GM21786 (cell line): ENCODE results near the gene TMEM259.

Experiments
- ATAC-seq: cut with Tn5 transposase; IDR thresholded peaks from one replicate; pipeline ENCODE4 v1.9.1; 2021; ENCODE audit not compliant: unreplicated experiment

Gene TMEM259

DNA sequence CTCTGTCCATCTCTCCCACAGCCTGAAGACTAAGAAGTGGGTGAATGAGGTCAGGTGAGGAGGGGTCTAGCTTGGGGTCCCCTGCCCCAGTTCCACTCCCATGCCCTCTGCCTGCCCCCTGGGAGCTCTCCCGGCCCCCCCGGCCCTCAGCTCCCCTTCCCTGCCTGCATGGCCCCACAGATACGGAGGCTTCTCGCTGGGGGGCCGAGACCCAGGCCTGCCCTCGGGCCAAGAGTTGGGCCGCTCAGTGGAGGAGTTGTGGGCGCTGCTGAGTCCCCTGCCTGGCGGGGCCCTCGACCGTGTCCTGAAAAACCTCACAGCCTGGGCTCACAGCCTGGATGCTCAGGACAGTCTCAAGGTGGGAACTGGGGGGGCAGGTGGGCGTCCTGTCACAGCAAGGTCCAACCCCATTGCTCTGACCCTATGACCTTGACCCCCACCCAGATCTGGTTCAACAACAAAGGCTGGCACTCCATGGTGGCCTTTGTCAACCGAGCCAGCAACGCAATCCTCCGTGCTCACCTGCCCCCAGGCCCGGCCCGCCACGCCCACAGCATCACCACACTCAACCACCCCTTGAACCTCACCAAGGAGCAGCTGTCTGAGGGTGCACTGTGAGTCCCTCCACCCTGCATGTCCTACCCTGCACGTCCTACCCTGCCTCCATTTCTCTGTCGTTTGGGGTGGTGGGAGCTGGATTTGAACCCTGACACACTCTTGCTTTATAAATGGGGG, 35.1 kb upstream of the TMEM259 start:
- ATAC-seq: no peak

DNA sequence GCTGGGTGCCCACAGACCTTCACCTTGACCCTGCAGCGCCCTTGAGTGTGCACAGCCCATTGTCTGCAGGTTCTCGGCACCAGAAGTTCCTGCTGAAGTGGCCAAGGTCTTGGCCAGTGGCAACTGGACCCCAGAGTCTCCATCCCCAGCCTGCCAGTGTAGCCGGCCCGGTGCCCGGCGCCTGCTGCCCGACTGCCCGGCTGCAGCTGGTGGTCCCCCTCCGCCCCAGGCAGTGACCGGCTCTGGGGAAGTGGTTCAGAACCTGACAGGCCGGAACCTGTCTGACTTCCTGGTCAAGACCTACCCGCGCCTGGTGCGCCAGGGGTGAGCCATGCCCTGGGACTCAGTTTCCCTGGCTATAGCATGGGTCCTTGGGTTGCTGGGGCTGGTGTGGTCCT, 34.1 kb upstream of the TMEM259 start:
- ATAC-seq: no peak

DNA sequence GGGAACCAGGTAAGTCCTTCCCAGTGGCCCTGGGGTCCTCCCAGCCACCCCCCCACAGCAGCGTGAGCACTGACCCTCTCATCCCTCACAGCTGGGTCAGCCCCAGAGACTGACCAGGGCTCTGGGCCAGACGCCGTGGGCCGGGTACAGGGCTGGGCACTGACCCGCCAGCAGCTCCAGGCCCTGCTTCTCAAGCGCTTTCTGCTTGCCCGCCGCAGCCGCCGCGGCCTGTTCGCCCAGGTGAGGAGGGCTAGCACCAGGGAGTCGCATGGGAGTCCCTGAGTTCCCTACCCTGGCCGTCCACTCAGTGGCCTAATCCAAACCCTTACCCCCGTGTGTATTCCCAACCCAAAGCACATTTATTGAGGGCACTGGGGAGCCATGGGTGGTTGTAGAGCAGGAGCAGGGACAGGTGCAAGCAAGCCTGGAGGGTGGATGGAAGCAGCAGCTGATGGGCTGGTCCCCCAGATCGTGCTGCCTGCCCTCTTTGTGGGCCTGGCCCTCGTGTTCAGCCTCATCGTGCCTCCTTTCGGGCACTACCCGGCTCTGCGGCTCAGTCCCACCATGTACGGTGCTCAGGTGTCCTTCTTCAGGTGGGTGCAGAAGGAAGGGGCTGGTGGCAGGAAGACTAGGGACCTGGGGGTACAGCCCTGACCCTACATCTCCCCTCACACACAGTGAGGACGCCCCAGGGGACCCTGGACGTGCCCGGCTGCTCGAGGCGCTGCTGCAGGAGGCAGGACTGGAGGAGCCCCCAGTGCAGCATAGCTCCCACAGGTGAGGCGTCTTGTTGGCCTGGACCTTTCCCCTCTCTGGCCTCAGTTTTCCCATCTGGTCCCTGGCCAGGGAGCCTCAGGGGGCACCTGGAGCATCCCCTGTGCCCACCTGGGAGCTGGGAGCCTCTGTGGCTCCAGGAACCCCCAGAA, 33.4 kb upstream of the TMEM259 start:
- no peak for ATAC-seq

DNA sequence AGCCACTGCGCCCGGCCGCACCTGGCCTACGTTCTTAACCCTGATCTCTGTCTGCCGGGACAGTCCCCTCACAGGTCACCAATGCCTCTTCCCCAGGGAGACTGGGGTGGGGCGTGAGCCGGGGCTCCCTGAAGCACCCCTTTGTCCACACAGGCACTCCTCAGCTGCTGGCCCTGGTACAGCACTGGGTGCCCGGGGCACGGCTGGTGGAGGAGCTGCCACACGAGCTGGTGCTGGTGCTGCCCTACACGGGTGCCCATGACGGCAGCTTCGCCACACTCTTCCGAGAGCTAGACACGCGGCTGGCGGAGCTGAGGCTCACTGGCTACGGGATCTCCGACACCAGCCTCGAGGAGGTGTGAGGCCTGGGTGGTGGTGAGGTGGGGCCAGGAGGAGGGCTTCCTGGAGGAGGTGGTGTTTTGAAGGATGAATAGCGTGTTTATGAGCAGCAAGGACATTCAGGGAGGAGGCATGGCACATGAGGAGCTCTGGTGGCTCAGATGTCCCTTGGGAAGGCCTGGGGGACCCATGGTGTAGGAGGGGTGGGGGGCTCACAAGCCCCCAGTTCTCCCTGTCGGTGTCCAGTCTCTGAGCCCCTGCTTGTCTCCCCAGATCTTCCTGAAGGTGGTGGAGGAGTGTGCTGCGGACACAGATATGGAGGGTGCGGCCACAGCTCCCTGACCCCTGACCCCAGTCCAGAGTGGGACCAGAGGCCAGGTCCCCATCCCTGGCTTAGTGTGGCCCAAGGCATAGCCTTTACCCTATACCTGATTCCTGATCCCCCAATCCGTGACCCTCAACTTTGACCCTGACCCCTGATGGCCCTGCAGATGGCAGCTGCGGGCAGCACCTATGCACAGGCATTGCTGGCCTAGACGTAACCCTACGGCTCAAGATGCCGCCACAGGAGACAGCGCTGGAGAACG, 32.5 kb upstream of the TMEM259 start:
- ATAC-seq: no peak

DNA sequence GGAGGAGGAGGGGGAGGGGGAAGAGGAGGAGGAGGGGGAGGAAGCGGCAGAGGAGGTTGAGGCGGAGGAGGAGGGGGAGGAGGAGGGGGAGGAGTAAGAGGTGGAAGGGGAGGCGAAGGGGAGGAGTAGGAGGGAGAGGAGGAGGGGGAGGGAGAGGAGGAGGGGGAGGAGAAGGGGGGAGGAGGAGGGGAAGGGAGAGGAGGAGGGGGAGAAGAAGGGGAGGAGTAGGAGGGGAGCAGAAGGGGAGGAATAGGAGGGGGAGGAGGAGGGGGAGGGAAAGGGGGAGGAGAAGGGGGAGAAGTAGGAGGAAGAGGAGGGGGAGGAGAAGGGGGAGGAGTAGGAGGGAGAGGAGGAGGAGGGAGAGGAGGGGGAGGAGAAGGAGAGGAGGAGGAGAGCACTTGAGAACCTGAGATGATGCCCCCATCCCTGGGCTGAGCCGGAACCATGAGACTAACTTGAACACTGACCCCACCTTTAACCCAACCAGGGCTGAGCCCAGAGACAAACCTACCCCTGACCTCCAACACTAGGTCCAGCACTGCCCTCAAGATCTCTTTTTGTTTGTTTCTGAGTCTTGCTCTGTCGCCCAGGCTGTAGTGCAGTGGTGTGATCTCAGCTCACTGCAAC, 31.5 kb upstream of the TMEM259 start:
- no peak for ATAC-seq

DNA sequence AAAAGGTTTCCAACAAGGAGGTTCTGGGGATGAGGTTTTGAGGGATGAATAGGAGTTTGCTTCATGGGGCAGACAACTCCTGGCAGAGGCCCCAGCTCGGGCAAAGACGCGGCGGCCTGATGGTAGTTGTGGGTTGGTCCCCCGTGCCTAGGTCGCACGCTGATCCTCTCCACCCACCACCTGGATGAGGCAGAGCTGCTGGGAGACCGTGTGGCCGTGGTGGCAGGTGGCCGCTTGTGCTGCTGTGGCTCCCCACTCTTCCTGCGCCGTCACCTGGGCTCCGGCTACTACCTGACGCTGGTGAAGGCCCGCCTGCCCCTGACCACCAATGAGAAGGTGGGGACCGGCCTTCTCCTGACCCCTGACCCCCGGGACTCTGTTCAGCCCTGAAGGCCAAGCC, 30.9 kb upstream of the TMEM259 start:
- ATAC-seq: no peak

DNA sequence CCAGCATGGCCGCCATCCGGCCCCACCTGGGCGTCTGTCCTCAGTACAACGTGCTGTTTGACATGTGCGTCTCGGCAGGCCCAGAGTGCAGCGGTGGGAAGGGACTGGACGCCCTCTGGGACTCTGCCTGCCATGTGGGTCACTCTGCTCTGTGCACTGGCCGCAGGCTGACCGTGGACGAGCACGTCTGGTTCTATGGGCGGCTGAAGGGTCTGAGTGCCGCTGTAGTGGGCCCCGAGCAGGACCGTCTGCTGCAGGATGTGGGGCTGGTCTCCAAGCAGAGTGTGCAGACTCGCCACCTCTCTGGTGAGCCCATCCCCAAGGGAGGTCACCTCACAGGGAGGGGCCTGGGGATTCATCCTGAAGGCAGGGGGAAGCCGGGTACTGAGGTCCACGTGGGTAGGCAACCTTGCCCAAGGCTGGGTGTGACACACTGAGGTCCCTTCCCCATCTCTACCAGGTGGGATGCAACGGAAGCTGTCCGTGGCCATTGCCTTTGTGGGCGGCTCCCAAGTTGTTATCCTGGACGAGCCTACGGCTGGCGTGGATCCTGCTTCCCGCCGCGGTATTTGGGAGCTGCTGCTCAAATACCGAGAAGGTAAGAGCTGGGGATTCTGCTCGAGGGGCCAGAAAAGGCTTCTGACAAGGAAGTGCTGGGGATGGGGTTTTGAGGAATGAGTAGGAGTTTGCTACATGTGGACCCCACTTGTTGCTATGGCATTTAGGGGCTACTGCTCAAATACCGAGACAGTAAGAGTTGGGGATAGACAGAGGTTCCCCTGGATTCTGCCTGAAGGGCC, 30.3 kb upstream of the TMEM259 start:
- no peak for ATAC-seq

DNA sequence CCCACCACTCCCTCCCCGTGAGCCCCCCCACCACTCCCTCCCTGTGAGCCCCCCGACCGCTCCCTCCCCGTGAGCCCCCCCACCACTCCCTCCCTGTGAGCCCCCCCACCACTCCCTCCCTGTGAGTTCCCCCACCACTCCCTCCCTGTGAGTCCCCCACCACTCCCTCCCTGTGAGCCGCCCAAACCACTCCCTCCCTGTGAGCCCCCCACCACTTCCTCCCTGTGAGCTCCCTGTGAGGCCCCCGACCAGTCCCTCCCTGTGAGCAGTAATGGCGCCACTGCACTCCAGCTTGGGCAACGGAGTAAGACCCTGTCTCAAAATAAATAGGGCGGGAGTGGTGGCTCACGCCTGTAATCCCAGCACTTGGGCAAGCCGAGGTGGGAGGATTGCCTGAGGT, 28.9 kb upstream of the TMEM259 start:
- ATAC-seq: no peak

DNA sequence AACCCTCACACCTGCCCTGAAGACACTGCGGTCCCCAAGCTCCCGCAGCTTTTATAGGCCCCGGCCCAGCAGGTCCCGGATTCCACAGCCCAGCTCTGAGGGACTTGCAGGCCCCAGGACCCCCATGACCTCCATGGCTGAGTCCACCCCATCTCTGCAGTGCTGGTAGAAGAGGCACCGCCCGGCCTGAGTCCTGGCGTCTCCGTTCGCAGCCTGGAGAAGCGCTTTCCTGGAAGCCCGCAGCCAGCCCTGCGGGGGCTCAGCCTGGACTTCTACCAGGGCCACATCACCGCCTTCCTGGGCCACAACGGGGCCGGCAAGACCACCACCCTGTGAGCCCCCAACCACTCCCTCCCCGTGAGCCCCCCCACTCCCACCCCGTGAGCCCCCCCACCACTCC, 28.2 kb upstream of the TMEM259 start:
- no peak for ATAC-seq

DNA sequence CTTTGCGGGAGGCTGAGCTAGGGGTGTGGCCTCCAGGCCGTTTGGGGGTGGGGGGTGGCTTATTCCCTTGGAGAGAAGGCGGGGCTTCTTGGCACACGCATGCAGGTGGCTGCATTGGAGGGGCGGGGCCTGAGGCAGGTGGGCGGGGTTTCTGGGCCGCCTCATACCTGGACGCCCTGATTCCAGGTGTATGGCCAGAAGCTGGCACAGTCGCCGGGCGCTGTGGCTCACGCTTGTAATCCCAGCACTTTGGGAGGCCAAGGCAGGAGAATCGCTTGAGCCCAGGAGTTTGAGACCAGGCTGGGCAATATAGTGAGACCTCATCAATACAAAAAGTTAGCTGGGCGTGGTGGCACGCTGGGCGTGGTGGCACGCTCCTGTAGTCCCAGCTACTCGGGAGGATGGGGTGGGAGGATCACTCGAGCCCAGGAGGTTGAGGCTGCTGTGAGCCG, 26.8 kb upstream of the TMEM259 start:
- no peak for ATAC-seq

DNA sequence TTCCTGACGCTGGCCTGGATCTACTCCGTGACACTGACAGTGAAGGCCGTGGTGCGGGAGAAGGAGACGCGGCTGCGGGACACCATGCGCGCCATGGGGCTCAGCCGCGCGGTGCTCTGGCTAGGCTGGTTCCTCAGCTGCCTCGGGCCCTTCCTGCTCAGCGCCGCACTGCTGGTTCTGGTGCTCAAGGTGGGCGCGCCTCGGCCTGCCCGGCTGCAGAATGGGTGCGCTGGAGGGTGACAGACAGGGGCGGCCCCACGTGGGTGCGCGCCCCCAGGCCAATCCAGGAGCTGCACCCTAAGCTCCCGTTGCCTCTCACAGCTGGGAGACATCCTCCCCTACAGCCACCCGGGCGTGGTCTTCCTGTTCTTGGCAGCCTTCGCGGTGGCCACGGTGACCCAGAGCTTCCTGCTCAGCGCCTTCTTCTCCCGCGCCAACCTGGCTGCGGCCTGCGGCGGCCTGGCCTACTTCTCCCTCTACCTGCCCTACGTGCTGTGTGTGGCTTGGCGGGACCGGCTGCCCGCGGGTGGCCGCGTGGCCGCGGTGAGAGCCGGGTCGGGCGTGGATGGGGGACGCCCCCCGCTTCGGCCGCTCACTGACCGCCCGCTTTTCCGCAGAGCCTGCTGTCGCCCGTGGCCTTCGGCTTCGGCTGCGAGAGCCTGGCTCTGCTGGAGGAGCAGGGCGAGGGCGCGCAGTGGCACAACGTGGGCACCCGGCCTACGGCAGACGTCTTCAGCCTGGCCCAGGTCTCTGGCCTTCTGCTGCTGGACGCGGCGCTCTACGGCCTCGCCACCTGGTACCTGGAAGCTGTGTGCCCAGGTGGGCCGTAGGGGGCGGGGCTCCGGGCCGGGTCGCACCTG, 26.1 kb upstream of the TMEM259 start:
- ATAC-seq: no peak

DNA sequence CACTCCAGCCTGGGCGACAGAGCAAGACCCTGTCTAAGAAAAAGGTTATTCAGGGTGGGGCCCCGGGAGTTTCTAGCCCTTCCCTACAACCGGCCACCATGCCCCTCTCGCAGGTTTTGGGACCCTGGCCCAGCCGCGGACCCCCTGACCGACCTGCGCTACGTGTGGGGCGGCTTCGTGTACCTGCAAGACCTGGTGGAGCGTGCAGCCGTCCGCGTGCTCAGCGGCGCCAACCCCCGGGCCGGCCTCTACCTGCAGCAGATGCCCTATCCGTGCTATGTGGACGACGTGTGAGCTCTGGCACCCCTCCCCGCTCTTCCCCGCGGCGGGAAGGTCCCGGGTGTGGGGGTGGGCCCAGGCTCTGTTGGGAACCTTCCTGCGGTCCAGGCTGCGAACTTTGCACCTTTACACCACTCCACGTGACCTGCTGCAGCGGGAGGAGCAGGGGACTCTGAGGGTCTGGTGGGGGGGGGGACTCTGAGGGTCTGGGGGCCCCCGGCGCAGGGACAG, 25.2 kb upstream of the TMEM259 start:
- ATAC-seq: no peak

DNA sequence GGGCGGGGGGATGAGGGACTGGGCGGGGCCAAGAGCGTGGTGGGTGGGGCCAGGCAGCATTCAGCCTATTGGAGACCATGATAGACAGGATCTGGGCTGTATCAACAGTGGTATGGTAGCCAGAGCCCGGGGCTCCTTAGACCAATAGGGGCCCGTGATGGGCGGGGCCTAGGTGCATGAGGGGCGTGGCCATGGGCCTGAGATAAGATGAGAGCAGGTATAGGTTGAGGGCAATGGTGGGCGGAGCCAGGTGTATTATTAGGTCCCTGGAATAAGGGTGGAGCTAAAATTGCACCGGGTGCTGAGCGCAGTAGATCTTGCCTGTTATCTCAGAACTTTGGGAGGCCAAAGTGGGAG, 24.3 kb upstream of the TMEM259 start:
- ATAC-seq: no peak

DNA sequence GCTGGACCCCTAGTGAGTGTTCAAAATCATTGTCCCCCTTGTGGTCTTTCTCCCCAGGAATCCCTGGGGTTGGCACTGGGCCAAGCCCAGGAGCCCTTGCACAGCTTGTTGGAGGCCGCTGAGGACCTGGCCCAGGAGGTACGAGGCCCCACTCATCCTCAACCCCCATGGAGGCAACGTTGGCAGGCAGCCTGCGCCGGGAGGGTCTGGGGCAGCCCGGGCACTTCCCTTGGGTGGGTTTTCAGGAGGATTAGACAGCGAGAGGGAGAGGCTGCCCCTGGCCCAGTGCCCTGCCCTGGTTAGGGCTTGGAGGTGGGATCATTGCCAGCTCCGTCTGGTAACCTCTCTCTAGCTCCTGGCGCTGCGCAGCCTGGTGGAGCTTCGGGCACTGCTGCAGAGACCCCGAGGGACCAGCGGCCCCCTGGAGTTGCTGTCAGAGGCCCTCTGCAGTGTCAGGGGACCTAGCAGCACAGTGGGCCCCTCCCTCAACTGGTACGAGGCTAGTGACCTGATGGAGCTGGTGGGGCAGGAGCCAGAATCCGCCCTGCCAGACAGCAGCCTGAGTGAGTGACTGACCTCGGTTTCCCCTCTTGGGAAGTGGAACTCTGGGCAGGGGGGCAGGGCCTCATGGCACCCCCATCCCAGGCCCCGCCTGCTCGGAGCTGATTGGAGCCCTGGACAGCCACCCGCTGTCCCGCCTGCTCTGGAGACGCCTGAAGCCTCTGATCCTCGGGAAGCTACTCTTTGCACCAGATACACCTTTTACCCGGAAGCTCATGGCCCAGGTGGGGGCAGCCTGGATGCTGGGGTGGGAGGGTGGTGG, 22.0 kb upstream of the TMEM259 start:
- ATAC-seq: no peak

DNA sequence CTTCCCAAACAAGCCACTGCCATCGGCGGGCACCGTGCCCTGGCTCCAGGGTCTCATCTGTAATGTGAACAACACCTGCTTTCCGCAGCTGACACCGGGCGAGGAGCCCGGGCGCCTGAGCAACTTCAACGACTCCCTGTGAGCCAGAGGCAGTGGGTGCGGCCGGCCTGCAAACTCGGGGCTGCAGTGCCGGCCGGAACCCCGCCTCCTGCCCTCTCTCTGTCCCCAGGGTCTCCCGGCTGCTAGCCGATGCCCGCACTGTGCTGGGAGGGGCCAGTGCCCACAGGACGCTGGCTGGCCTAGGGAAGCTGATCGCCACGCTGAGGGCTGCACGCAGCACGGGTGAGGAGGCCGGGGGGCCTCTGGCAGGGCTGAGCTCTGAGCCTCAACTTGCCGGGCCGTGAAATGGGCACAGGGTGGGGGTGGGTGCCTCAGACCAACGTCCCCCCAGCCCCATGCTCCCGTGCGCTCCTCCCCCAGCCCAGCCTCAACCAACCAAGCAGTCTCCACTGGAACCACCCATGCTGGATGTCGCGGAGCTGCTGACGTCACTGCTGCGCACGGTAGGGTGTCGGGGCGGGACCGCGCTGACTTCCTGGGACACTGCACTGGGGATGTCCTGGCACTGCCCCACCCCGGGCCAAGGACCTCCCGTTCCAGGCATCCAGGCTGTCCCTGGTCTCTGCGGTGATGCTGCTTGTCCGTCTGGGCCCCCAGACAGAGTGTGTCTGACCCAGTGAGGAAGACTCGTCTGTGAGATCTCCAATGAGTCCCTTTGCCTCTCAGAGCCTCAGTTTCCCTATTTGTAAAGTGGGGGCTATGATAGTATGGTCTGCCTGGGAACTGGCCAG, 21.1 kb upstream of the TMEM259 start:
- ATAC-seq: no peak

DNA sequence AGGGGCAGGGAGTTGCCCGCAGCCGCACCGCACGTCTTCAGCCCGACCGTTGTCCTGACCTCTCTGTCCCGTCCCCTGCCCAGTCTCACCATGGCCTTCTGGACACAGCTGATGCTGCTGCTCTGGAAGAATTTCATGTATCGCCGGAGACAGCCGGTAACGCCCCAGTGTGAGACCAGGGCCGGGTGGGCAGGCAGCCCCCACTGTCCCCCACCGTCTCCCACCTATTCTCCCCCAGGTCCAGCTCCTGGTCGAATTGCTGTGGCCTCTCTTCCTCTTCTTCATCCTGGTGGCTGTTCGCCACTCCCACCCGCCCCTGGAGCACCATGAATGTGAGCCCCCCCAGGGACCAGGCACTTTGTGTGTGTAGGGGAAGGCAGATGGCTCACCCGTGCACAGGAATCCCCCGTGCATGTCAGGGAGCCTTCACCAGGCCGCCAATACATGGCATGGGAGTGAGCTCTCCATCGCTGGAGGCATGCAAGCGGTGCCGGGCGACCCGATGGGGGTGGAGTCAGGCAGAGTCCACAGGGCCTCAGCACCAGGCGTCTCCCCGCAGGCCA, 20.4 kb upstream of the TMEM259 start:
- no peak for ATAC-seq
